NCI-H2081 (cell line): Measurements from ENCODE around the gene ARHGEF37.
"Not testable (repeated sequence)": the region's sequence is repeated elsewhere in the genome, so short reads cannot be mapped to it uniquely, and the experiment has no call there.

ENCODE experiments used
- DNase-seq, 2 experiments: peaks; one replicate each; lab custom pipeline; 2025; lab: John Stamatoyannopoulos, UW

The ARHGEF37 gene

DNA sequence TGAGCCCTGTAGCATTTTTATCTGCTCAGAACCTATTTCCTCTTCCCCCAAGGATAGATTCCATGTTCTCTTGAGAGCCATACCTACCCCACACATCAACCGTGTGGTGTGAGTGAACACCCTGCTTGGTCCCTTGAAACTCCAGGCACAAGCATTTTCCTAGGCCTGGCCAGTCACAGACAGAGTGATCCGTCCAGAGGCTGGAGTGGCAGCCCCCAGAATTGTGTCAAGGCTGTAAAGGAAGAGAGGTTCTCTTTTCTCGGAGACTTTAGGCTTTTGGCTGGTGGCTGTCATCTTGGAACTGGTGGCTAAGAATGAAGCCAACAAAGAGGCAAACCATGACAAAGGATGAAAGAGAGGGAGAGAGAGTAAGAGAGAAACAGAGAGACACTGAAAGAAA lies 66.0 kb downstream of the ARHGEF37 start:
- DNase-seq = no peak

DNA sequence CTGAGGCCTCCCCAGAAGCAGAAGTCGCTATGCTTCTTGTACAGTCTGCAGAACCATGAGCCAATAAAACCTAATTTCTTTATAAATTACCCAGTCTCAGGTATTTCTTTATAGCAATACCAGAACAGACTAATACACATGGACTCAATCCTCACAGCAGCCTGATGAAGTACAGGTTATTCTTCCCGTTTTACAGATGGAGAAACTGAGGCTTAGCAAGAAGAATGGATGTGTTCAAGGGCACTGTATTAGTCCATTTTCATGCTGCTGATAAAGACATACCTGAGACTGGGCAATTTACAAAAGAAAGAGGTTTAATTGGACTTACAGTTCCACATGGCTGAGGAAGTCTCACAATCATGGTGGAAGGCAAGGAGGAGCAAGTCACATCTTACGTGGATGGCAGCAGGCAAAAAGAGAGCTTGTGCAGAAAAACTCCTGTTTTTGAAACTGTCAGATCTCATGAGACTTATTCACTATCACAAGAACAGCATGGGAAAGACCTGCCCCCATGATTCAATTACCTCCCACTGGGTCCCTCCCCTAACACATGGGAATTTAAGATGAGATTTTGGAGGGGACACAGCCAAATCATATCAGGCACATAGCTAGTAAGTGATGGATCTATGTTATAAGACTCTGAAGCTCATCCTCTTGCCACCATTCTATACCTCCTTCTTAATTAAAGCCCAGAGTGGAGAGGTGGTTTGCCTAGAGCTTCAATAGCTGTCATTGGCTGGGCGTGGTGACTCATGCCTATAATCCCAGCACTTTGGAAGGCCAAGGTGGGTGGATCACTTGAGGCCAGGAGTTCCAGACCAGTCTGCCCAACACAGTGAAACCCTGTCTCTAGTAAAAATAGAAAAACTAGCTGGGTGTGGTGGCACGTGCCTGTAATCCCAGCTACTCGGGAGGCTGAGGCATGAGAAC lies 67.4 kb downstream of the ARHGEF37 start:
- DNase-seq = not testable (repeated sequence)

DNA sequence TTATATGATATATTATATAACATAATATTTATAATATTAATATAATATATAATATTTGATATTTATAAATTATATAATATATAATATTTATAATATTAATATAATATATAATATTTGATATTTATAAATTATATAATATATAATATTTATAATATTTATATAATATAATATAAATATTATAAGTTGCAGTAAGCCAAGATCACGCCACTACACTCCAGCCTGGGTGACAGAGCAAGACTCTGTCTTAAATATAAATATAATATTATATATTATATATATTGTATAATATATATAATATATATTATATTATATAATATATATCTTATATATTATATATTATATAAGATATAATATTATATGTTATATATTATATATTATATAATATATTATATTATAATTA lies 68.4 kb downstream of the ARHGEF37 start:
- DNase-seq = not testable (repeated sequence)

DNA sequence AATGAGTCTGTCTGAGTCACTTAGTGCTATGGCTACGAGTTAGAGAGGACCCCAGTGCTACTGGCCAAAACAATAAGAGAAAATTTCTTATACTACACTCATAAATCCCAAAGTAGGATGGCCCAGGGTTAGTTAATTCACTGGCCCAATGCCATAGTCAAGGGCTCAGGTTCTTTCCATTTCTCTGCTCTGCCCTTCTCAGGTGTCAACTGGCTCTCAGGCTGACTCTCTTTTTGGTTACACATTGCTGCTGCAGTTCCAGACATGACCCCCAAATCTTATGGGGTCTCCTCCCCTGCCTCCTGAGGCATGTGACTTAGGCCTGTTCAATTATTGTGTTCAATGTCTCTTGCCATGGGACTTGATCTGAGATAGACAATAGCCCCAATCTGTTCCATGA lies 70.4 kb downstream of the ARHGEF37 start:
- DNase-seq = no peak

DNA sequence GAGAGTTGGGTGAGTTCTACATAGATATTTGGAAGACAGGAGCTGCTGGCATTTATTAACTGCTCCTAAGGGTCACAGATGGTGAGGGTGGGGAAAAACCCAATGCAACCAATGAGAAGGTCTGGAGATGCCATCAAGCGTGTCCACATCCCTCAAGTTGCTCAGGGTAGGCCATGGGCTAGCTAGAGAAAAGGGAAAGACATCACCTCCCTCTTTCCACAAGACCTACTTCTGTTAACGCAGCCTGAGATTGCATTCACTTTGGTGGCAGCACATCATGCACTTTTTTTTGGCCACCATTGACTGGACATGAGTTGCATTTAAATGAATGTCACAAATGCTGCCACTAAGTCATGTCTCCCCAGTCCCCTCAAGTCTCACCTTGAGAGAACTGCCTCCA lies 71.4 kb downstream of the ARHGEF37 start:
- DNase-seq = no peak

DNA sequence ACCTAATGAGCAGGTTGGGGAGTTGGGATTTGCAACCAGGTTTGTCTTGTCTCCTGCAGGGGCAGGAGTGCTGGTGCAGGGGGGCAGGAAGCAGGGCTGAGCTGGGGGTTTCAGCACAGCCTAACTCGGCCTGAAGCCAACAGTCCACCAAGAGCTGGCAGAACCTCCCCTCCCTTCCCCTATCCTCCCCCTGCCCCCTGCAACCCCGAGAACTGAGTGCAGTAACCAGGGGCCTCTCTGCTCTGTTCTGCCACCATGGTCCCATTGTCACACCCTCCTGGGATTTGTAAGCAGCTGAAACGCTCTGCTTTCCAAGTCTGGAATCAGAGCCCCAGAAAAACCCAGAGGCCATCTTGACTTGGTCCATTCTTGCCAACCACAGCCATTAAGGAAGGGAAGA lies 72.9 kb downstream of the ARHGEF37 start:
- DNase-seq = no peak

DNA sequence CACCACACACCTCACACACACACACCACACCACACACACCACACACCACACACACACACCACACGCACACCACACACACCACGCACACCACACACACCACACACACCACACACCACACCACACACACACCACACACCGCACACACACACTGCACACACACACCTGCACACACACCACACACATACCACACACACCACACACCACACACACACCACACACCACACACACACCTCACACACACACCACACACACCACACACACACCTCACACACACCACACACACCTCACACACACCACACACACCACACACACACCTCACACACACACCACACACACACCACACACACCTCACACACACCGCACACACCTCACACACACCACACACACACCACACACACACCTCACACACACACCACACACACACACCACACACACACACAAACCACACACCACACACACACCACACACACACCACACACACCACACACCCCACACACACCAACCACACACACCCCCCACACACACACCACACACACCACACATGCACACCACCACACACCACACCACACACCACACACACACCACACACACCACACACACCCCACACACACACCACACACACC lies 73.7 kb downstream of the ARHGEF37 start:
- DNase-seq = no peak

DNA sequence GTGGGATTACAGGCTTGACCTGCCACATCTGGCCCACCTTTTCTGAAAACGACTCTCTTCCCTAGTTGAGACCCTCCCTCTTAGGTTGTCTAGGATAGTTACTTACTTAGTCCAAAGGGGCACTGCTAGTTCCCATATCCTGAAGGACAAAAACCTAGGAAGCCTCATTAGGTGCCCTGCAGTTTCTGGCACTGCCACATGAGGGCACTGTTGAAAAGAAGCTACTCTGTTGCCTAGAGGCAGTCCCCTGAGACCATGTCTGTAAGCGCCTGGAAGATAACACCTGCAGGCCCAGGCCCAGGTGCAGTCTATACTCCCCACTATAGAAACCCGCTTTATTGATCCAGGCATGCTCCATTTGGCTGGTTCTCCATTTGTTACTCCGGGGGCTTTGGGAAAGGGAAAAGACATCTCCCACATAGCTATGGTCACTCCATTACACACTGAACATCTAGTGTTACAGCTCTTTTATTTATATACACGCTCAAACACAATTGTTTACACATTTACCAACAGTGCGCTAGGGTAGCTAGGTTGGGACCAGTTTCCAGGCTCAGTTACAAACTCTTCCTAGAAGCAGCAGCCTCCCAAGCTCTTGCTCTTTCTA lies 75.4 kb downstream of the ARHGEF37 start:
- DNase-seq = peak; percentile 35 to 36

DNA sequence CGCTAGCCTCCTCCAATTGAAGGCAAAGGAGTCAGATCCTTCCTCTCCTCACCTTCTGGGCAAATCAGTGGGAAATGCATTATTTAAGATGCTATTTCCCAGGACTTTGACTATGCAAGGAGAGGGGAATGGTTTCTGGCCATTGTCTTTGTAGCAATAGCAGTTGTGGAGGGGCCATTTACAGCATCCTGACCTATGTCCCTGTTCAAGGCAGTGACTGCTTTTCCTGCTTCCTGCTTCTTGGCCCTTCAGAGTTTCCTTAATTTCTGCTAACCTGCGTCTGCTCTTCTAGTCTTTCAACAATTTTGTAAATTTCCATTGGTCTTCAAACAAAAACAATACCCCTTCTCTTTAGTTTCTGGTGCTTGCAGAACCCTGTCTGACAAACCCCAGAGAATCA lies 76.0 kb downstream of the ARHGEF37 start:
- no peak for DNase-seq

DNA sequence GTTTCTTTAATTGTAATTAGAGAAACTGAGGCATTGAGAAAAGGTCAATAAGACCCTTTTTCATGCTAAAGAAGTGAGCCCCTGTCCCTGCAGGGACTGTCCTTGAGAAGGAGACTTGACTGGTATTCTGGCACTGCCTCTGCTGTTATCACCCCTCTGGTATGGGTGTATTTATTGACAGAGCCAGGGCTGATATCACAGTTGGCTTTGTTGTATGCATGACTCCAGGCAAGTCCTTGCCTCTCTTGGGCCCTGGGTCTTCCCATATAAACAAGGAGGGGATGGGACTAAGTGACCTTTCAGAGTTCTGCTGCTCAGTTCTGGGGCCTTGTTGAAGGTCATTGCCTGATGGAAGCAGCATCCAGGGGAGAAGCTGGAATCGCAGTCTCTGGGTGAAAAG lies 77.0 kb downstream of the ARHGEF37 start:
- DNase-seq = no peak

DNA sequence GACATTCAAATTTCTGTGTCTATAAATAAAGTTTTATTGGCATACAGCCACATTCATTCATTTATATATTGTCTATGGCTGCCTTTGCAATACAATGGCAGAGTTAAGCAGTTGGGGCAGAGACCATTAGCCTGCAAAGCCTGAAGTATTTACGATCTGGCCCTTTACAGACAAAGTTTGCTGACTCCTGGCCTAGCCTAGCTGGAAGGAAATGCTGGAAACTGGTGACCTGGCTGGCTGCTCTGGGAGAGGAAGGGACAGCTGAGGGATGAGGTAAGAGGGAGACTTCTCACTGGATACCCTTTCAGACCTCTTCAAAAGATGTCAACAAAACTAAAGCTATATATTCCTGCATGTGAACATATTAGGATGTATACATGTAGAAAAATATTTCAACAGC lies 82.8 kb downstream of the ARHGEF37 start:
- DNase-seq = no peak

DNA sequence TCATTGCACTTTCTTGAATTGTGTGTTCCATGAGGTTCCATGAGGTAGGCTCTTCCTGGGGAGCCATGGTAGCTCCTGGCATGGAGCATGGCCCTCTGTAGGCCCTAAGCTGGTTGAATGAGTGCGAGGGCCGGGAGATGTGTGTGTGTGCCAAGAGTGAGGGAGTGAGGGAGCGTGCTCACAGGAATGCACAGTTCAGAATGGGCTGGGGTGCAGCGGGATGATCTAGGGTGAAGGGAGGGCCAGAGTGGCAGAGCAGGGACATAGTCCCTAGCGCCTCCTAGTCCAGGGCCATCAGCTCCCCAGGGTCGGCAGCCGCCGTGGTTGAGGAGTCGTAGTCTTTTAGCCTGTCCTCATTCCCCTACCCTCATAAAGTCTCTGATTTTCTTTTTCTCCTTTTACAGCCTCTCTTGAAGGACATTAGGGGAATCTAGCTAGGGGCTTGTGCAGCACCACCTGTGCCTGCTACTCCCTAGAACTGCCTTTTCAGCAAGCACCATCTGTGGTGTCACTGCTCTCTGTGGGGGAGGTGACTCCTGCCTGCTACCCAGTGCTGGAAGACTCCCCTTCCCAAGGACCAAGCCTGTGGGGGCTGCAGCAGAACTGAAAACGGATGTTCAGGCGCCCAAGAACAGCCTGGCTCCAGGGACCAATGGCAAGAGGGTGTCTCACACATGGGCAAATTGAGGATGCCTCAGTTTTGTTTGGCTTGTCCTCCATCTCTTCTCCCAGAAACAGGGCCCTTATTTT lies 83.5 kb downstream of the ARHGEF37 start:
- no peak for DNase-seq

DNA sequence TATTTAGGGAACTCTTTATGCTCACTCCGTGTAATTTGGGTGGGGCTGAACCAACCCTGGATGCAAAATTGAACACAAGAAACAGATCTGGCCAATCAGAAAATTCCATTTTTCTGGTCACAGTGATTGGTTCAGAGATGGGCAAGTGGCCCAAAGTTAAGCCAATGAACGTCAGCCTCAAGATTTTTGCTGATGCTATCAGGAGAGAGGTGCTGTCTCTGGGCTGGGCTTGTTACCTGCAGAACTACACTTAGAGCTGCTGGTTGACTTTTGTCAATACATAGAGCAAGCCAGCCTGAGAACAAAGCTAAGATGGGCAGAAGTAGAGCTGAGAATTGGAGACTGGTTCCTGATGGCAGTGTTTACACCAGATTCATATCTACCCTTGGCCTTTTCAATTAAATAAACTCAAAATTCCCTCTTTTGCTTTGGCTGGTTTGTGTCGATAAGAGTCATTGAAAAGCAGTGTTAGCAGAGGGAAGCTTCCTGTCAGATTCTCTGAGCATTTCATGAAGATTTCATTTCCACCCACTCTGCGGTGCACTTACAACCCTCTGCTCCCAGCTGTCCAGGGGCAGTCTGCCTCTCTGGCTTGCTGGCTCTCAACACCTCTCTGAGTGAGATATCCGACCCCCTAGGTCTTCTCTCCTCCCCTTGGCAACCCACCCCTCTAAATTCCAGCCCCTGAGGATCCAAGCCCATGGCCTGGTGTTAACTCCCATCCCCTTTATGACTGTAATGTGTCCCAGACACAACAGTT lies 84.3 kb downstream of the ARHGEF37 start:
- no peak for DNase-seq

DNA sequence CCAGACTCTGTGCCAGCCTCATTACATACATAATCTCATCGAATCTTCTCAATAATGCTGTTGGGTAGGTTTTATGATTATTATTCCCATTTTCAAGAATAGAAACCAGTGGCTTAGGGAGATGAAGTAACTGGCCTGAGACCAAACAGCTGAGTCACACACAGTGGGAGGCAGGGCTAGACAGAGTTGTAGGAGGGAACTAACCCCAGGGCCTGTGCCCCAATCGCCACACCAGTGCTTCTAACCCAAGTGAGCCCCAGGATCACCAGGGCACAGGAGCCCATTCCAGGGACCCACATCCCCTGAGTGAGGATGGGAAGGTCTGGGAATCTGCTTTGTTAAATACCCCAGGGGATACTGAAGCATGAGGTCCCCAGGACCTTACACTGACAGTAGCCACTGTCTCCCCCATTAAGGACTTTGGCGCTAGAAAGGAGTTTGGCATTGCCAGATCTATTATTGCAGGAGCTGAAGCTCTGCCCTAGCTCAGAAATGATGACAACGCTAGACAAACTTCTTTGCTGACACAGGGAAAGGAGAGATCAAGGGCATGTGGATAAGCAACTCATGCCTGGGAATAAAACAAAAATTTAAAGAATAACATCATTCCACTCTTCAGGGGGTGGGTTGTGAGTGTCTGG lies 85.0 kb downstream of the ARHGEF37 start:
- DNase-seq = no peak

DNA sequence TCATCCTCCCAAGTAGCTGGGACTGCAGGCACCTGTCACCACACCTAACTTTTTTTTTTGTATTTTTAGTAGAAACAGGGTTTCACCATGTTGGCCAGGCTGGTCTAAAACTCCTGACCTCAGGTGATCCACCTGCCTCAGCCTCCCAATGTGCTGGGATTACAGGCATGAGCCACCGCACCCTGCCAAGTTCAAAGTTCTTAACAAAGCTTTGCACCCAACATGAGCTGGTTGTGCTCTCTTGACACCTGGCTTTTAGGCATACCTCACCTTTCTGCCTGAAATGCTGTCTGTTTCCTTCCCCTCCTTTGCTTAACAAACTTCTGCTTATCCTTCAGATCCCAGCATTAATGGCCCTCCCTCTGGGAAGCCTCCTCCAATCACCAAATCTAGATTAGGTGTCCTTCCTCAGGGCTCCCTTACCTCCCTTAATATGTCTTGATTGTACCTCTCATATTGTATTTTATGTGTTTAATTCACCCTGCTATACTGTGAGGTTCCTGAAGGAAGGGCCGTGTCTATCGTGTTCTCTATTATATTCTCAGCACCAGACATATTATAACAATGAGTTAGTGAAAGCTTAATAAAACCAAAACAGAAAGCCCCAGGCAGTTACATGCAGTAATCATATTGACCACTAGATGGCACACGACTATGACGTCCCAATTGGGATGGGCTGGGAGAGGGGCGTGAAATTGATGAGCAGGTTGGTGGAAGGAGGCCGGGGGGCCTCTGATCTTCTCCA lies 86.0 kb downstream of the ARHGEF37 start:
- DNase-seq = peak; percentile 12 to 28

DNA sequence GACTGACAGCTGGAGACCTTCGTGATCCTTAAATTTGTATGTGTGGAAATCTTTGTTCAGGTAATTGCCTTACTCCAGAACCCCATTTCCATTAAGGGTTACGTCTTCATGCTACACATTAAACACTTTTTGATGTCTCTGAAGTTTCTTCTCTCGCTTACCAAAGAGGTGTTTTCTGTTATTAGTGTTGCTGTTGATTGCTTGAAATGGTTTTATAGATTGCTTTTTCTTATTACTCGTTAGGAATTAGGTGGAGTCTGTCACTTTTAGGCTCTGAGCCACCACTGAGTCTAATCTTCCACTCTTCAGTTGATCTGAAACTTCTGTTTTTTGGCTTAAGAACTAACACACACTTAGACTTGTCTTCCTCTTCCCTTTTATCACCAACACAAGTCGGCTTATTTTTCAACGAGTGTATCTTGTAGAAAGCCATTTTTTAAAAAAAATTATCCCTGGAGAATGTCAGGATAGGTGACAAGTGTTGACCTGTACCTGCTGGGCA lies 86.6 kb downstream of the ARHGEF37 start:
- DNase-seq = no peak

DNA sequence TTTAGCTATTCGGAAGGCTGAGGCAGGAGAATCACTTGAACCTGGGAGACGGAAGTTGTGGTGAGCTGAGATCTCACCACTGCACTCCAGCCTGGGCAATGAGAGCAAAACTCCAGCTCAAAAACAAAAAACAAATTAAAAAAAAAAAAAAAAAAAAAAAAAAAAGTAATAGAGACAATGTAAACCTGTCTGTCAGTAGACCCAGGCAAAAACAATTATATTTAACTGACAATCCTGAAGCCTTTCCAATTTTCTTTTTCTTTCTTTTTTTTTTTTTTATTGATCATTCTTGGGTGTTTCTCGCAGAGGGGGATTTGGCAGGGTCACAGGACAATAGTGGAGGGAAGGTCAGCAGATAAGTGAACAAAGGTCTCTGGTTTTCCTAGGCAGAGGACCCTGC lies 88.0 kb downstream of the ARHGEF37 start:
- DNase-seq = not testable (repeated sequence)

DNA sequence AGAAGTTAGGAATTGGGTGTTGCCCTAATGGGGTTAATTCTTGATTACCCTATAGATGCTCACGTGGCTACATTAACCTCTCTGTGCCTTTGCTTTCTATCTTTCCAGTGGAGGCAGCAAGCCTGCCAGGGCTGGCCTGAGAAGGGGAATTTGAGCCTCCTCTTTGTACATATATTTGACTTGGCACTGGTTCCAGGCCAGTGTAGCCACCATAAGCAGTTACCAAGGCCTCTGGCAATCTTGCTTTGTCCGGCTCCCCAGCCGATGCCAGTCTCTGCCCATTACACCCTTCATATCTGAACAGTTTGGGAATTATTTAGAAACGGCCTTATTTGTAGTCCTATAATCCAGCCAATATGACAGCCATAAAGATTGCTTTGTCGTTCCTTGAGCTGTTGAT lies 90.2 kb downstream of the ARHGEF37 start:
- peak; percentile 68 to 79 for DNase-seq

DNA sequence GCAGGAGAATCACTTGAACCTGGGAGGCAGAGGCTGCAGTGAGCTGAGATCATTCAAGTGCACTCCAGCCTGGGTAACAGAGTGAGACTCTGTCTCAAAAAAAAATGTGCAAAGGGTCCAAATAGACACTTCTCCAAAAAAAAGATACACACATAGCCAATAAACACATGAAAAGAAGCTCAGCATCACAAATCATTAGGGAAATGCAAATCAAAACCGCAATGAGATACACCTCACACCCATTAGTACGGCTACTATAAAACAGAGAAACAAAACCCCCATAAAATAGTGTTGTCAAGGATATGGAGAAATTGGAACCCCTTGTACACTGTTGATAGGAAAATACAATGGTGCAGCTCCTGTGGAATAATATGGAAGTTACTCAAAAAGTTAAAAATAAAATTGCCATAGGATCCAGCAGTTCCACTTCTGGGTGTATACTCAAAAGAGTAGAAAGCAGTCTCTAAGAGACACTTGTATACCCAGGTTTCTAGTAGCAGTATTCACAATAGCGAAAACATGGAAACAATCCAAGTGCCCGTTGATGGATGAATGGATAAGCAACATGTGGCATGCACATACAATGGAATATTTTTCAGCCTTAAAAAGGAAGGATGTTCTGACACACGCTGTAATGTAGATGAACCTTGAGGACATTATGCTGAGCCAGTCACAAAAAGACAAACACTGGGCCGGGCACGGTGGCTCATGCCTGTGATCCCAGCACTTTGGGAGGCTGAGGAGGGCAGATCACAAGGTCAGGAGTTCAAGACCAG lies 91.6 kb downstream of the ARHGEF37 start:
- DNase-seq = peak in 1 of 2 experiments; percentile 4
